Fibroblast of gingiva (primary cell): ENCODE data around the gene JAGN1.
"Not testable (repeated sequence)": the region's sequence is repeated elsewhere in the genome, so short reads cannot be mapped to it uniquely, and the experiment has no call there.

ENCODE experiments used
- DNase-seq: peaks from one replicate; pipeline ENCODE4 v3.0.0-alpha.2; 2011; ENCODE audit warnings: low read depth

The JAGN1 gene

GRCh38 chr3:9918261-9919038 lies 28.0 kb downstream of the JAGN1 start:
- no peak for DNase-seq

- no peak for DNase-seq
Observed at GRCh38 chr3:9928158-9928557, 37.7 kb downstream of the JAGN1 start.

GRCh38 chr3:9930804-9931418 lies 40.5 kb downstream of the JAGN1 start:
- DNase-seq = no peak

- no peak for DNase-seq
Observed at GRCh38 chr3:9932535-9932842, 42.1 kb downstream of the JAGN1 start.

GRCh38 chr3:9932843-9933560 lies 42.6 kb downstream of the JAGN1 start:
- peak; percentile 53 for DNase-seq

GRCh38 chr3:9933561-9934234 lies 43.3 kb downstream of the JAGN1 start, which contains the start of gene CRELD1:
CRELD1 (plus strand) TSS chr3:9933834; CDS start chr3:9934439, 605 bp downstream.
- DNase-seq = peak; percentile 85

GRCh38 chr3:9934235-9934621 lies 43.8 kb downstream of the JAGN1 start:
- DNase-seq = no peak

GRCh38 chr3:9934993-9935392 lies 44.6 kb downstream of the JAGN1 start:
- no peak for DNase-seq

GRCh38 chr3:9935966-9936510 lies 45.6 kb downstream of the JAGN1 start:
- no peak for DNase-seq

GRCh38 chr3:9937486-9938238 lies 47.3 kb downstream of the JAGN1 start:
- no peak for DNase-seq

GRCh38 chr3:9938966-9939365 lies 48.6 kb downstream of the JAGN1 start:
- DNase-seq = no peak

- not testable (repeated sequence) for DNase-seq
Observed at GRCh38 chr3:9939906-9940305, 49.5 kb downstream of the JAGN1 start.

- no peak for DNase-seq
Observed at GRCh38 chr3:9940746-9941145, 50.3 kb downstream of the JAGN1 start.

GRCh38 chr3:9942164-9942563 lies 51.8 kb downstream of the JAGN1 start:
- DNase-seq = no peak

GRCh38 chr3:9942934-9943690 lies 52.7 kb downstream of the JAGN1 start:
- no peak for DNase-seq
